GM19043 (cell line): Measurements from ENCODE around the gene SPECC1.
"Not testable (repeated sequence)": the region's sequence is repeated elsewhere in the genome, so short reads cannot be mapped to it uniquely, and the experiment has no call there.

Experiments used
- ATAC-seq: cut with Tn5 transposase; IDR thresholded peaks from one replicate; pipeline ENCODE4 v1.9.1; 2021; ENCODE audit warnings: low read depth; ENCODE audit not compliant: unreplicated experiment

The SPECC1 gene

DNA sequence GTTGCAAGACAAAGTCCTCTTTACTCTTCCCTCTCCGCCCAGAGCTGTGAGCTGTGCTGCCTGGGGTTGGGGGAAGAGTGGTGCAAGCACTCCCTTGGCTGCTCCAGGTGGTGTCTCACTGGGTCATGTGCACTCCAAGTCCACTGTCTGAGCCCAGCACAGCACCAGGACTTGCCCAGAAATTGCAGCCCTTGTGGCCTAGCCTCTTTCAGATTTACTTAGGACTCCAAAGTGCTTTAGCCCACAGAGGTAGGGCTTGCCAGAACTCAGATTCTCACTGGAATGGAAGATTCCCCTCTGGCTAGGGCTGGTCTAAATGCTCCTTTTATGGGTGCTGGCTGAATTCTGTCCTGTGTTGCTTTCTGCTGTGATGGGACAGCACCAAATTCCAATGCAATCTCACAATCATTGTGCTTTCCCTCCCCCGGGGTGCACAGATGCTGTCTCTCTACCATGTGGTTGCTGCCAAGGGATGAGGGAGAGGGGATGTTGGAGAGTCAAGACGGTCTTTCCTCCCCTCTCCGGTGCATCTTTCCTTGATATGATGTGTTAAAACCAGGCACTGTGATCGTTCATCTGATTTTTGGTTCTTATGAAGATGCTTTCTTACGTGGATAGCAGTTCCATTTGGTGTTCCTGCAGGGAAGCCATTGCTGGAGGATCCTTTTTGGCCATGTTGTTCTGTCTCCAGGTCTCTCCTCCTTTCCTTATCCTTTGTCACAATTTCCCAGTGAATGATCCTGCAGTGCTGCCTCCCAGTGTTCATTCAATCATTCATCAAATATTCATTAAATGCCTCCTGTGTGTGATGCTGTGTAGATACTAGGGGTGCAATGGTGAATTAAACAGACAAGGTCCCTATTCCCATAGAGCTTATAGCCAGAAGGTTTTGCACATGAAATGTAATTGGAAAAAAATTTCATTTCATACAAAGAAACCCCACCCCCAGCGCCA lies 216.3 kb downstream of the SPECC1 start:
- ATAC-seq: no peak

DNA sequence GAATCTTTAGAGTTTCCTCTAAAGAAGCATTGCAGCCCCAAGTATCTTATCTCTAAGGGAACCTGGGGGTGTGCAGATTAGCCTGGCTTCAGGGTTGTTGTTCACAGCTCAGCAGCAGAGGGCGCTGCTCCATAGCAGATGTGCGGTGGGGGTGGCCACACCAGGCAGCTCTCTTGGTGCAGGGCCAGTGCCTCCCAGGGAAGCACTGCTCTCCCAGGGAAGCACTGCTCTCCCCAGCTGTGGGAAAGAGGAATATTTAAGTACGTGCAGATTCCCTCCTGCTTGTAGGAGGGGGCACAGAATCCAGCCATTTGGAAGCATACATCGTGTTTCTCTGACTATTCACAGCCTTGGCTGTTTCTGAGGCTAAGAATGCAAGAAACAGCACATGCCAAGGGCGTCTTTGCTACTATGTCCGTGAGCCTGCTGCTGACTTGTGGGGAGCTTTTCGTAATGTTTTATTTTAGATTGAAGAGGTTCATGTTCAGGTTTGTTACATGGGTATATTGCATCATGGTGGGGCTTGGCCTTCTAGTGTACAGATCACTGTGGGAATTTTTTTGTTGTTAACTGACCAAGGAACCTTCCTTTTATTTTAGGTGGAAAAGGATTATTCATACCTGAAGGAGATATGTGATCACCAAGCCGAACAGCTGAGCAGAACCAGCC lies 217.8 kb downstream of the SPECC1 start:
- no peak for ATAC-seq

DNA sequence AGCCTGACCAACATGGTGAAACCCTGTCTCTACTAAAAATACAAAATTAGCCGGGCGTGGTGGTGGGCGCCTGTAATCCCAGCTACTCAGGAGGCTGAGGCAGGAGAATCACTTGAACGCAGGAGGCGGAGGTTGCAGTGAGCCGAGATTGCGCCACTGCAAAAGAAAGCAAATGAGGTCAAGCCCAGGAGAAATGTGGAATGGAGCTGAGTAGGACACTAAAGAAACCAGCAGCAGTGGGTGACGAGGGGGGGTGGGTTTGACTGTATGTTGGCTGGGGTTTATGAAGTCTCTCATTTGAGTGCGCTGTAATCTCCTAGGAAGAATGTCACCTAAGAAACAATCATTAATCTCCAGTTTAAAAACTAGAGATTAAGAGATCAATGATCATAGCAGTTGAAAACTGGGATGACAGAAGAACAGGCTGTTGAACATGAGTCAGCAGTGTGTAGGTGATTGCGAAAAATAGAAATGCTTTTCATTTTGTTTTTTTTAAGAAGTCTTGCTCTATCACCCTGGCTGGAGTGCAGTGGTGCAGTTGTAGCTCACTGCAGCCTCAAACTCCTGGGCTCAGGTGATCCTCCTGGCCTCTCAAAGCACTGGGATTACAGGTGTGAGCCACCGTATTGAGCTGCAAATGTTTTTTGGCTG lies 218.7 kb downstream of the SPECC1 start:
- not testable (repeated sequence) for ATAC-seq

DNA sequence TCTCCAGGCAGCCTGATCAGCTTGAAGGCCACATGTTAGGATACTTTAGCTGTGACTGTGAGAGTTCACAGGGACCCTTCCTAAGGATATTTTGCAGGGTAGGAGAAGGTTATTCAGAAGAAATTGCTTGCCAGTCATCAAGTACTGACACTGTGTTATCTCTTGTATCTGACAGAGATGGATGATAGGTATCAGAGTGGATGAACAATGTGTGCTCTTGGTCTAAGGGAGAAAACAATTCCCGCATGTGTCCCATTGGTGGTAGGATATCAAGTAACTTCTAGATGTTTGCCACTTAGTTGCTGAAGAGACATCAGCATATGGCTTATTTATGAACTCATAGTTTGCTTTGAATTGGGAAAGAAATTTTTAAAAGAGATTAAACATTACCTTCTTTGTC lies 219.3 kb downstream of the SPECC1 start:
- ATAC-seq: no peak

DNA sequence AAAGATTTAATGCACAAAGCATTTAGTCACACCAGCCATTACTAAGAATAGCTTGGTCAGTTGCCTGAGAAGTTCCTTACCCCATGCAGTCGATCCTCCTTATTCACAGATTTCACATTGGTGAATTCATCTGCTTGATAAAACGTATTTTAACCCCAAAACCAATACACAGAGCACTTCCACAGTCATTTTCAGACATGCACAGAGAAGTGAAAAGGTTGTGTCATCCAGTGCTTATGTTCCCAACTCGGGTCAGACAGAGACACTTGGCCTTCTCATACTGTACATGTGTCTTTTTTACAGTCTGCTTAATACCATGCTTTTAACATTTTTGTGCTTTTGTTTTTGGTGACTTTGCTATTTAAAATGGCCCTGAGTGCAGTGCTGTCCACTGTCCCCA lies 219.7 kb downstream of the SPECC1 start:
- no peak for ATAC-seq

DNA sequence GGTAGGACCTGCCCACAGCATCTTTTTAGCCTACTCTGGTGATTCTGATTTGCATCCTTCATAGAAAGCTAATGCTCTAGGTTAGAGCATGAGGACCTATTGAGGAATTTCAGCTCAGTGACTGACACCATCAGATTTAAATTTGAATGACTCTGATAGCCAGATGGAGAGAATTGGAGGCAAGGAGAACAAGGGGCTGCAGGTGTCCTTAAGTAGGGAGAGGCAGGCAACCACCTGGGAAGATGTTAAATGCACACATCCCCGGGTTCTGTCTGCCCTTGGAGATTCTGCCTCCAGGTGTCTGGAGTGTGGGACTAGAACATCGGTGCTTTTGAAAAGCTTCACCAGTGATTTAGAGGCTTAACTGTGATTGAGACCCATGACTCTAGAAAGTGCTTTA lies 221.8 kb downstream of the SPECC1 start:
- ATAC-seq: no peak

DNA sequence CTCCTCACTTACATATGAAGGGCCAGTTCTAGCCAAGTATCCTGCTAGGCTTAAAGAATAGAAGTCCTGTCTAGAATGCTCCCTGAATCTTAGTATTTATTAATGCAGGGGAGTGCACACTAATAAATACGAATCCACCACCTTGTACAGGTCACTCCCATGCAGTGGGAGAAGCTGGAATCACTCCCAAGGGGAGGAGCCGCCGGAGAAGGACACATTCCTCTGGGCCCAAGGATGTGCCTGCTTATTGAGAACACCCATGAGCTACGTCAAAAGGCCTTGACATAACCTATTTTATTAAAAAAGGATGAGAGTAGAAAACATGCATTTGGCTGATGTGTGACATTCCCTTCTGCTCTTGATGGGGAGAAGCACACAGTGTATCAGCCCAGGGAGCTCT lies 223.5 kb downstream of the SPECC1 start:
- ATAC-seq: no peak

DNA sequence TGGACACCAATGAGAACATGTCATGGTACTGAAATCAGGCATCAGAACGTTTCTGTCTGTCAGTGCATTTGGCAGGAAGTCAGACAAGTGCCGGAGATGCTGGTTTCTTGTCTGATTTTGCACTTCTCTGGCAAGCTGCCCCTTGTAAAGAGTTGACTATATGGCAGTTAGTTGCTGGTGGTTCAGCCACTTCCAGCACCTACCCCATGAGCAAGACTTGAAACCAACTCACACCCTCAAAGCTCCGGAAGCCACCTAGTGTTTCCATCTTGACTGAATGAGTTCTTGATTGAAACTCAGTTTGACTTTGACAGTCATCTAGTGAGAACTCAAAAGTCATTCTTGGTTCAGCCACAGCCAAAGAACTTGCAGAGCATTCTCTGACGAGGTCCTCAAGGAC lies 225.1 kb downstream of the SPECC1 start:
- ATAC-seq: no peak

DNA sequence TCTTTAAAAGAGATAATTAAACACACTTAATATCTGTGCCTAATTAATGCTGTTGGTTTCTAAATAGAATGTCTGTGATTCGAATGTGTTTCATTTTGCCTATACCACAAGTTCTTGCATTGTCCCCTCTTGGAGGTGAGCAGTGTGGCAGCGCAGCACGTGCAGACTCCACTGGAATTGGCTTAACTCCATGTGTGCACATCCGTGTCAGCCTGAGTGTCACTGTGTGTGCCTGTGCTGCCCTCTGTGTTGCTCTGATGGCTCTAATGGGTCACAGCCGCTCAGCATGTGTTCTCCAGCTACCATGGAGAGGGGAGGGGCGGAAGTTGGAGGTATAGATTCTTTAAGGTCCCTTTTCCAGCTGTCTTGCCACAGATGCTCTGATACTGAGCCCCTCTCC lies 226.6 kb downstream of the SPECC1 start:
- no peak for ATAC-seq

DNA sequence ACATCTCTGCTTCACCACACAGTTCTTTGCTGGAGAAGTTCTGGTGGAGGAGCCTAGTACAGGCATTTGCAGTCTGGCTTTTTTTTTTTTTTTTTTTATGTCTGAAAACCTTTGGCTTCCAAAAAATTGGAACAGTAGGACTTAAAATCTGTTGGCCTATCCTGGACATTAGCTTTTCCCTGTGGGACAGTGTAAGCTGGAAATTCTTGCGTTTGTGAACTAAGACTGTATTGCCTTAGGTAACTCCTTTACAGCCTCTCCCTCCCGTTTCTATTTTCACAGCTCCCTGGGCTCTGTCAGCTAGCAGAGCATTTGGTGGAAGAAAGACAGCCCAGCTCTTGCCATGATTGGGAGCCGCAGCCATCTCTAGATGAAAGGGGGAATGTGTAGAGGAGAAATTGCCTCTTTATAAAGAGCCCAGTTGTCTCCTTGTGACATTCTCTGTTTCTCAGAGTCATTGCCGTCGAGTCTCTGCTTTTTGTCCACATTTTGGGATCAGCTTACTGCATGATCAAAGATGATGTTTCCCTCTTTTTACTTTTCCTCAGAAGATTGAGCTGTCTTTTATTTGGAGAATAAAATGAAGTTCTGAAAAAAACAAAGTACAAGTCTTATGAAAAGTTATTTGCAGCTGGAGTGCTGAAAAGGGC lies 227.5 kb downstream of the SPECC1 start:
- no peak for ATAC-seq

DNA sequence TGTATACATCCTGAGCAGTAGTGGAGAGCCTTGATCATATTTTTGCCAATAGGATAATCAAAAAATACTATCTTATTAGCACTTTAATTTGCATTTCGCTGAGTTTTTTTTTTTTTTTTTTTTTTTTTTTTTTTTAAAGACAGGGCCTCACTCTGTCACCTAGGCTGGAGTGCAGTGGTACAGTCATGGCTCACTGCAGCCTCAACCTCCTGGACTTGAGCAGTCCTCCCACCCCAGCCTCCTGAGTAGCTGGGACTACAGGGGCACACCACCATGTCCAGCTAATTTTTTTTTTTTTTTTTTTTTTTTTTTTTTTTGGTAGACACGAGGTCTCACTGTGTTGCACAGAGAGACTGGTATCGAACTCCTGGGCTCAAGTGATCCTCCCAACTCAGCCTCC lies 230.6 kb downstream of the SPECC1 start:
- ATAC-seq: not testable (repeated sequence)

DNA sequence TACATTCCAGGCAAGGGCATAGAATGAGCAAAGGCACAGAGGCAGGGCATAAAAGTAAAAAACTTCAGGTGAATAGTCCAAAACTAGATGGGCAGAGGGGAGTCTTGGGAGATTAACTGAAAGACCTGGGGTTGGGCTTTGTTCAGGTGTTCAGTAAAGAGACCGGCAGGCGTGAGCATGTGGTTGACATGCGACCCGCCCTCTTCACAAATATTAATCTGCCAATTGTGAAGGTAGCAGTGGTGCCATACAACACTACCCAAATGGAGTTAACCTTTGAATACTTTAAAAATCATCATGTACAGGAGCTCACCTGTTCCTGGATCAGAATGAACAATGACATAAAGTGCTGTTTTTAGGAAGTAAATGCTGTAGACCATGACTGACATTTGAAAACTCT lies 232.7 kb downstream of the SPECC1 start:
- no peak for ATAC-seq

DNA sequence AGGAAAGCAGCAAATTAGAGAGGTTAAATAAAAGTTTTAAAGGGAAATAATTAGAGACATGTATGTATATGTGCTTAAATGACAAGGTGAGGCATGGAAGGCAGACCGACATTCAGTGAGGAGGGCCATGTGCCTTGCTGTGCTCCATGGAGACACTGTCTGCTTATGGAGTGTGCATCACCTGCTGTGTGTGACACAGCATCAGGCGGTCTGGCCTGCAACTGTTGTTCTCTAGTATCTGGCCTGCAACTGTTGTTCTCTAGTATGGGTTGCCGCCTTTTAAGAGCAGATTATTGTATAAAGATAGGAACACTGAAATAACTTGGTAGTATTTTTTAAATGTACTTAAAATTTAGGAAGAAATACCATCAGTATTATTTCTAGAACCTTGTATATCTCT lies 233.1 kb downstream of the SPECC1 start:
- ATAC-seq: no peak

DNA sequence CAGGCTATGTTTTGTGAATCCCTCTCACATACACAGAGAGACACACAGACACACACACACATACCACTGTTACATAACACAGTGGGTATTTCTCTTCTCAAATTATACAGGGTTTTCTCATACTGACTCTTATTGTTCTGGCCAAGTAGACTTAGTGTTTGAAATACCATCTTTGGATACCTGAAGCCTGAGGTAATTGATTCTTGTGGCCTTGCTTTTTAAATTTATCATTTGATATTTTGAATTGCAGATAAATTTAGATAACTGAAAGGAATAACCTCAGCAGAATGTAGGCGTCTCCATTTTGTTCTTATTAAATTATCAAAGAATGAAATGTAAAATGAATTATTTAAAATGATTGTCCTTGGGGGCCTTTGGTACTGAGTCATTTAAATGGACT lies 234.4 kb downstream of the SPECC1 start:
- ATAC-seq: no peak

DNA sequence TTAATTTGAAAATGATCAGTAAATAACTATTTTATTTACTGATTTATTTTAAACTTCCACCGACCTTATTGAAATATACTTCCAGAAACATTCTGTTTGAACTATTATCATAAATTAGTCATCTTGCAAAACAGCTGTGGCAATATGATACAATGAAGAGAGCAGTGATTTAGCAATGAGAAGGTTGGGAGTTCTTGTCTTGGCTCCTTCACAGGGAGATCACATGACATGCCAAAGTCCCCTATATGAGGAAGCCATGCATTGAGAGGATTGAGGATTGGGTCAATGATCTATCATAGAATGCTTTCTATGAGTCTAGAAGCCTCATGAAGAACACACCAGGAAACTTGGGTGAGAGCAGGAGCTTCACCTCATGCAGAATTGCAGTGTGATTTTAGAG lies 235.5 kb downstream of the SPECC1 start:
- ATAC-seq: no peak

DNA sequence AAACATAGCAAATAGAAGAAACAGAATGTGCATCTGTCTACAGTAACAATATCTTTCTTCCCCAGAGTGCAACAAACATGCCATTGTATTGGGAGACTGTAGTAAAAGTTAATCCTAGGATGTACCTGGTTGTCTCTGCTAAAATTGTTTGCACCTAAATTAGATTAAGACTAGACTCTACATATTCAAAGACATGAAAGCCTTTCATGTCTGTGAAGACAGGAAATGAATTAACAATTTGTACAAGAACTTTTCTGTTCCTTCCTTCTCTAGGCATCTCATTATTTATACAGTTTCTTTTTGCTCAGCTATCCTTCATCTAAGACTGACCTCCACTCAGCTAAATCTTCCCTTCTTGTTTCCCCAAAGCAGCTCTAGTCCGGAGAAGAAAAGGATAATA lies 237.5 kb downstream of the SPECC1 start:
- ATAC-seq: no peak

DNA sequence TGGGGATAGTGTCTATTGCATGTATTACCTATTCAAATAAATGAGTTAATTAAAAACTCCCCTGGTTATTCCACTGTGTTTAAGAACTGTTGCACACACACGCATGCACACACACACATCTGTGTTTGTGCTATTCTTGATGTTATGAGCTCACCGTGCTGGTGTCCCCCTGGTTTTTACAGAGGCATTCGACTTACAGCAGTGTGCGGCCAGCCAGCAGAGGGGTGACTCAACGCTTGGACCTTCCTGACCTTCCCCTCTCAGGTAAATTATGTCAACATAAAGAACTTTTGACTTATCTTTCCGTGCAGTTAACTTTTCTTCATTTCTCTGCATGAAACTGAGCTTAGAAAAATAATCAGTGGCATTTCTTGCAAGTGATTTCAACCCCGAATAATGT lies 244.2 kb downstream of the SPECC1 start:
- no peak for ATAC-seq

DNA sequence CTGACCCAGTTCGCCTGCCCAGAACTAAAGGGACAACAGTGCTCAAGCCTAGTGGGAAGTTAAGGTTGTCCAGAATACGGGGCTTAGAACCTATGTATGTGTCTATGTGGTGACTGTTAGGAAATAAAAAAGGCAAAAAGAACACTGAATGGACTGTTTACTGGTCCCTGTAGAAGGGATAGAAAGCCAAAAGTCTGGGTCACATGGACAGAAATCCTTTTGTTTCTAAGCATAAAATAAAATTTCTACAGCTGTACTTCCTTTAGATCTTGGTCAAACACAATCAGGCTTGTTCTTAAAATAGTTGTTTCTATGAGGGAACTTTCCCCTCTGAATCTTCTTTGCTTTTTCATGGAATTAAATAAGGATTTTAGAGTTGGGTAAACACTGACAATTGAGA lies 245.4 kb downstream of the SPECC1 start:
- no peak for ATAC-seq

DNA sequence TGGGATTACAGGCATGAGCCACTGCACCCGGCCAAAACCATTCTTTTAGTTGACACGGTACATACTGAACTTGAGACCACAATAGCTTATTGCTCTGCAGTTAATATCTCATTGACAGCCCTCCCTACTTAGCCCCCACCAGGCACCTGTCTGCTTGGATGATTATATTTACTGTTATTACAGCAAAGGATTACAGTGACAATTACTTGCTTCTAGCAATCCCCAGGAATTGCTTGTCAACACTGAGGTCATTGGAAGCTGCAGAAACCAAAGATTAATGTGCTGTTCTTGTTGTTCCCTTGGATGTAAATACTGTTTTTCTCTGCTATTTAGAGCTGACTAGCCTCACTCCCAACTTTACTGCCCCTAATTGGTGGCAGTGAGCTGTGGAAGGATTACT lies 247.0 kb downstream of the SPECC1 start:
- no peak for ATAC-seq

DNA sequence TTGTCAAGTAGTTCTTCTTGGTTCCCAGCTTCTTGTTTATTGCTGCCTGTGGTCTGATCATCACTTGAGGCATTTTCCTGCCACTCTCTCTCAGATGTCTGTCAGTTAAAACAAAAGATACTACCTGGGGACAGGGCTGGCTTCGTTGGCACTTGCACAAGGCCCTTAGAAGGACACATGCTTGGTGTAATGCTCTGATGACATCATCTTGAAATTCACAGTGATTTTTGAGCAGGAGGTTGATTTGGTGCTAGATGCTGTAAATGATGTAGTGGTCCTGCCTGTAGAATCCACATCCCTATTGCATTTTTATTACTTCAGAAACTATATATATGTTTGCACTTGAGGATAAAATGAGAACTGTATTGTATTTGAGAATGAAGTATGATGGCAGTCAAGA lies 247.8 kb downstream of the SPECC1 start:
- ATAC-seq: no peak

DNA sequence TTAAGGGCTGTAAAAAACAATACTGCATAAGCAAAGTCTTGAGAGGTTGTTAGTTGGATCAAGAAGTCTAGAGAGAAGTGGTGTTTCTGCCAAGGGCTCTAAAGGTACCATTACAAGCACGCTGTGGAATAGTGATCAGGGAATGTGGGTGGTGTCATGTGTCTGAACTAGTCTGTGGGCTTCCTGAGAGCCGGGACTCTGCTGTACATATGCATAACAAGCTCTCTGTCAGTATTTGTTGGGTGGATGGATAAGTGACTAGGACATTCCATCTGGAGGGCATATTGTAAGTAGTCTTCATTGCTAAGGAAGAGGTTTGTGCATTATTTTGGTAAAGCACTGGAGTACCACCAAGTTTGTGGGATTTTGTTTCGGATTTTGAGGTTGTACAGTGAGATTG lies 248.6 kb downstream of the SPECC1 start:
- no peak for ATAC-seq
